ENCODE results near the gene MSRB1. TPM values are rescaled to one million over a fixed set of nuclear protein-coding genes. Genes with fewer than 3 reads are reported as not detected.

MSRB1 gene
- total and polyA plus RNA-seq, 12 donors: 24.6 to 82.2 (median 35.6) TPM

DNA sequence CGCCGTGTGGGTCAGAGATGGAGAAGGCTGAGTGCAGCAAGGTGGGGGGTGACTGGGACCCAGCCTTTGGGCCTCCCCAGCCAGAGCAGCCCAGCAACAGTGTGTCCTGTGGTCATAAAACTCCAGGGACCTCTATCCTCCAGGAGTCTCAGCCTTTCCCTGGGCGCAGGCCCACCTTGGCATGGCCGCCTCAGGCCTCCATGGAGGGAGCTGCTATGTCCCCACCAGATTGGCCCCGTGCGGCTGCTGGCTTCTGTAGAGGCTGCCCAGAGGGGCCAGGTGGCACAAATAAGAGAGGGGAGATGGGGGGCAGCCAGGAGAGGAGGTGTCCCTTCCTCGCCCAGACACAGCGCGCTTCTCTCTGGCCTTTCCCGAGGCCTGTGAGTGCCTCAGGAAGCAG is 44.2 kb upstream of the MSRB1 start:
- DNase-seq: no peak
- intact Hi-C loops (cut with DNase I): loop anchor here in 1 of 10 donors (10.0 kb wide), 1 partner anchor 62 kb away; no protein-coding TSS in a partner anchor
- no peak overlapping the region for H3K4me3 ChIP-seq
- H3K9me3 ChIP-seq: no peaks in the 10 kb centered on the region
- H3K36me3 ChIP-seq: peaks cover 0 to 23% (median 12%) of the 10 kb centered on the region in 9 donors
- WGBS, 2 donors: 88 to 90% methylated on average over 10 of the region's 10 CpGs
- peaks cover 12 to 50% (median 39%) of the 10 kb centered on the region in 7 donors for H3K27me3 ChIP-seq
- no peak for TF ChIP-seq CTCF (IDR thresholded peaks at IDR 0.05)
- H3K4me1 ChIP-seq: peaks cover 16 to 45% (median 41%) of the 10 kb centered on the region in 9 donors
- no peak for ATAC-seq
- no peak overlapping the region for H3K27ac ChIP-seq

GRCh38 chr16:1985466-1986150 is 42.6 kb upstream of the MSRB1 start:
- H3K4me3 ChIP-seq: peak overlapping the region in 2 of 10 donors; percentile 80 to 81
- 96 to 97% methylated on average over 14 of the region's 14 CpGs for WGBS, 2 donors
- intact Hi-C loops (cut with DNase I): loop anchor here in 1 of 10 donors (10.0 kb wide), 1 partner anchor 61 kb away; no protein-coding TSS in a partner anchor
- no peaks in the 10 kb centered on the region for H3K9me3 ChIP-seq
- ATAC-seq: no peak
- H3K36me3 ChIP-seq: peaks cover 0 to 23% (median 12%) of the 10 kb centered on the region in 9 donors
- DNase-seq: no peak
- peaks cover 11 to 30% (median 27%) of the 10 kb centered on the region in 9 donors for H3K4me1 ChIP-seq
- H3K27ac ChIP-seq: no peak overlapping the region
- H3K27me3 ChIP-seq: peaks cover 15 to 53% (median 40%) of the 10 kb centered on the region in 7 donors
- no peak for TF ChIP-seq CTCF (IDR thresholded peaks at IDR 0.05)

DNA sequence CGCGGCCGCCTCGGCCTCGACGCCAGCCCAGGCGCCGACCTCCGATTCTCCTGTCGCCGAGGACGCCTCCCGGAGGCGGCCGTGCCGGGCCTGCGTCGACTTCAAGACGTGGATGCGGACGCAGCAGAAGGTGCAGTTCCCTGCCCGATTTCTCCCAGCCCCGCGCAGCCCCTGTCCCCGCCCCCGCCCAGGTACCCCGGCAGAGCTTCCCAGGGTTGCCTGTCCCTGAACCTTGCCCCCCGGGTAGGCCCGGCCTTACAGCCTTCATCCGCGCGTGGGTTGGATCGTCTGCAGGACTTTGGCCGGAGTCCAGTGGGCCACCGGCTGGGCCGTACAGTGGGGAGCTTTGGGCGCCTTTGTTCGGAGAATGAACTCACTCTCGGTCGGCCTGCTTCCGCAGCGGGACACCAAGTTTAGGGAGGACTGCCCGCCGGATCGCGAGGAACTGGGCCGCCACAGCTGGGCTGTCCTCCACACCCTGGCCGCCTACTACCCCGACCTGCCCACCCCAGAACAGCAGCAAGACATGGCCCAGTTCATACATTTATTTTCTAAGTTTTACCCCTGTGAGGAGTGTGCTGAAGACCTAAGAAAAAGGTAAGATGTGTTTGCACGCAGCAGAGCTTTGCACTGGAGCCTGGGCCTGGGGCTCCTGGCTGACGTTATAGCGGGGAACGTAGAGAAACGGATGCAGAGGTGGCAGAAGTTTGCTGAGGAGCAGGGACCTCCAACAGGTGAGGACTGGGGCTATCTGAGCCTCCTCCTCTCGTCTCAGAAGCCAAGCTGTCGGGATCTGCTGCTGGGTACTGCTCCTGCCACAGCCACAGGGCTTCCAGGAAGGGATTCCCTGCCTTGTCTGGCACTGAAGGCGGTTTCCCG is 41.6 kb upstream of the MSRB1 start:
- DNase-seq: no peak

More for the DNA sequence above, 41.6 kb upstream of the MSRB1 start:
- TF ChIP-seq CTCF (IDR thresholded peaks at IDR 0.05): no peak
- intact Hi-C loops (cut with DNase I): loop anchor here in 1 of 10 donors (10.0 kb wide), 1 partner anchor 60 kb away; no protein-coding TSS in a partner anchor
- Histone ChIP-seq H3K4me3 (peak overlapping the region; percentile 80 to 98 (median 91)), H3K27me3 (peaks cover 12 to 54% (median 43%) of the 10 kb centered on the region in 7 donors), H3K4me1 (peaks cover 11 to 34% (median 28%) of the 10 kb centered on the region in 9 donors), H3K27ac (peak overlapping the region; percentile 65 to 89 (median 81)), H3K9me3 (no peaks in the 10 kb centered on the region), H3K36me3 (peaks cover 0 to 23% (median 12%) of the 10 kb centered on the region in 9 donors)
- peak in 6 of 8 donors; percentile 2 to 10 (median 4) for ATAC-seq
- WGBS, 2 donors: 10 to 12% methylated on average over 58 of the region's 58 CpGs
